ENCODE measurements around the gene MAP2K3.

MAP2K3 gene

GRCh38 chr17:21271454-21272183 is 12.9 kb upstream of the MAP2K3 start:
- Histone ChIP-seq H3K36me3 (ENCODE audit: insufficient read depth) (no peaks in the 10 kb centered on the region), H3K79me2 (ENCODE audit: insufficient read depth, low read depth) (no peaks in the 10 kb centered on the region), H2AFZ (ENCODE audit: low read depth) (no peak overlapping the region), H3K4me2 (no peak overlapping the region), H3K9ac (no peak overlapping the region), H3K27me3 (ENCODE audit: insufficient read depth, low read depth) (no peaks in the 10 kb centered on the region), H3K4me3 (IDR thresholded peaks at IDR 0.05; ENCODE audit: insufficient read depth, low read depth, low read length) (no peak overlapping the region), H3K27ac (no peak overlapping the region), H4K20me1 (ENCODE audit: insufficient read depth) (no peaks in the 10 kb centered on the region), H3K4me1 (ENCODE audit: low read depth, poor library complexity, severe bottlenecking) (peaks cover 5% of the 10 kb centered on the region)
- TF ChIP-seq CTCF (conservative IDR thresholded peaks at IDR 0.05; ENCODE audit: low read depth, low read length): no peak

- Histone ChIP-seq H3K79me2 (ENCODE audit: insufficient read depth, low read depth) (no peaks in the 10 kb centered on the region), H3K4me3 (IDR thresholded peaks at IDR 0.05; ENCODE audit: insufficient read depth, low read depth, low read length) (no peak overlapping the region), H2AFZ (ENCODE audit: low read depth) (no peak overlapping the region), H3K4me1 (ENCODE audit: low read depth, poor library complexity, severe bottlenecking) (peaks cover 5% of the 10 kb centered on the region), H3K27ac (no peak overlapping the region), H3K36me3 (ENCODE audit: insufficient read depth) (no peaks in the 10 kb centered on the region), H4K20me1 (ENCODE audit: insufficient read depth) (no peaks in the 10 kb centered on the region), H3K4me2 (no peak overlapping the region), H3K9ac (no peak overlapping the region), H3K27me3 (ENCODE audit: insufficient read depth, low read depth) (no peaks in the 10 kb centered on the region)
- TF ChIP-seq CTCF (conservative IDR thresholded peaks at IDR 0.05; ENCODE audit: low read depth, low read length): no peak
Observed at GRCh38 chr17:21272250-21272649, 12.3 kb upstream of the MAP2K3 start.

DNA sequence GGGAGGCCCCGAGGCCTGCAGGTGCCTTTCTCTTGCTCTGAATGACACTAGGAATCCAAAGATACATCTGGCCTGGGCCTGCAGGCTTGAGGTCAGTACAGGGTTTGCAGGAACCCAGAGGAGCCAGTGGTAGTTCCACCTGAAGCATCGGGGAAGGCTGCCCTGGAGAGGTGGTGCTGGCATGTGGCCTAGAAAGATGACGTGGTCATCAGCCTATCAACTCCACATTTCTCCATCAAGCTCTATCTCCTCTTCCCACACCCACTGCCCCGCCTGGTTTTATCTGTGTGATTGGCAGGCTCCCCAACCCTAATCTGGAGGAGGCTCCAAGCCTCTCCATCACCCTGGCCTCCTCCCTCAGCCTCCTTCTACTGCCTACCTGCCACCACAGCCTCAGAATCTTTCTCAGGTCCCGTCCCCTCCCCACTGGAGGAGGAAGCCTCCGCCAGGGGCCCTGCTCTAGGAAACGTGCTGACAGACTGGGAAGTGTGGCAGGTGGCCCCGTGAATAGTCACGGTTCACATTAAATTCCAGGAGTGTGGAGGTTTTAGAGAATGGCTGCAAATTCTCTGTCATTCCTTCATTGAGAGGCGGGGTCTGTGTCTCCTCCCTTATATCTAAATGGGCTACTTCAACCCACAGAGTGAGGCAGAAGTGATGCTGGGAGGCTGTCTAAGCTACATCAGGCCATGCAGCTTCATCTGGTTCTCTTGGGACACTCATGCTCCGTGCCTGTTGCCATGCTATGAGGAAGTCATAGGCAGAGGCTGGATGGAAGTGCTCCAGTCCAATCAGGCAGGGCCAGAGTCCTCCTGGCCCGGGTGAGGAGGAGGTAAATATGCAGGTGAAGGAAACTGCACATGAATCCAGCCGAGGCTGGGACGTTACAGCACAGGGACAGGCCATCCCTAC is 11.4 kb upstream of the MAP2K3 start:
- Histone ChIP-seq H3K4me3 (IDR thresholded peaks at IDR 0.05; ENCODE audit: insufficient read depth, low read depth, low read length) (no peak overlapping the region), H3K9ac (no peak overlapping the region), H3K79me2 (ENCODE audit: insufficient read depth, low read depth) (no peaks in the 10 kb centered on the region), H3K27ac (no peak overlapping the region), H4K20me1 (ENCODE audit: insufficient read depth) (no peaks in the 10 kb centered on the region), H2AFZ (ENCODE audit: low read depth) (no peak overlapping the region), H3K36me3 (ENCODE audit: insufficient read depth) (no peaks in the 10 kb centered on the region), H3K4me1 (ENCODE audit: low read depth, poor library complexity, severe bottlenecking) (peaks cover 5% of the 10 kb centered on the region), H3K27me3 (ENCODE audit: insufficient read depth, low read depth) (no peaks in the 10 kb centered on the region), H3K4me2 (no peak overlapping the region)
- TF ChIP-seq CTCF (conservative IDR thresholded peaks at IDR 0.05; ENCODE audit: low read depth, low read length): no peak

DNA sequence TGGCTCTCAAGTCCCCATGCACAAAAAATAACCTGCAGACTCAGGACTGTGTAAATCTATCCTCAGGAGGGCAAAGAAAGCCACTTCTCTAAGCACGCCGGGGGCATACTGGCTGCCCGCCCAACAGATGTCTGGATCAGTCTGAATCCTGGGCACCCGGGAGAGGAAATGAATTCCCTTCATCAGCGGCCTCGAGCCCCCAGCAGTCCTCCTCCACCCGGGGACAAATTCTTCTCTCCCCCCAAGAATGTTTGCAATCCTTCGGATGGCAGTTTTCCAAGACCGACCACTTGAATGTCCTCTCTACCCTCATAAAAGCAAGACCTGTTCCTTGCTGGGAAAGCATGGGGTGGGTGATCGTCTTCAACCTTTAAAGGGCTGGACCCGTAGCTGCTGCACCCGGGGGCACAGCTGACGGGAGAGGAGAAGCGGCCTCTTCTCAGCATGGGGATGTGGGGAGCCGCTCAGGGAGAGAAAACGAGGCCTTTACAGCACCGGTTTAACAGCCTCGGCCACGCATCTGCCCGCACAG is 9.4 kb upstream of the MAP2K3 start:
- Histone ChIP-seq H3K9ac (peak overlapping the region; percentile 18; the same call in 1 of the 2 replicates), H3K27ac (no peak overlapping the region), H3K4me1 (ENCODE audit: low read depth, poor library complexity, severe bottlenecking) (peaks cover 5% of the 10 kb centered on the region), H4K20me1 (ENCODE audit: insufficient read depth) (no peaks in the 10 kb centered on the region), H3K4me2 (peak overlapping the region; percentile 33; the same call in 1 of the 2 replicates), H3K4me3 (IDR thresholded peaks at IDR 0.05; ENCODE audit: insufficient read depth, low read depth, low read length) (no peak overlapping the region), H2AFZ (ENCODE audit: low read depth) (peak overlapping the region; percentile 75), H3K27me3 (ENCODE audit: insufficient read depth, low read depth) (no peaks in the 10 kb centered on the region), H3K79me2 (ENCODE audit: insufficient read depth, low read depth) (no peaks in the 10 kb centered on the region), H3K36me3 (ENCODE audit: insufficient read depth) (no peaks in the 10 kb centered on the region)
- TF ChIP-seq CTCF (conservative IDR thresholded peaks at IDR 0.05; ENCODE audit: low read depth, low read length): no peak

All from KMS-11 (cell line).